ENCODE data around the gene DHRS4L2.

DNA sequence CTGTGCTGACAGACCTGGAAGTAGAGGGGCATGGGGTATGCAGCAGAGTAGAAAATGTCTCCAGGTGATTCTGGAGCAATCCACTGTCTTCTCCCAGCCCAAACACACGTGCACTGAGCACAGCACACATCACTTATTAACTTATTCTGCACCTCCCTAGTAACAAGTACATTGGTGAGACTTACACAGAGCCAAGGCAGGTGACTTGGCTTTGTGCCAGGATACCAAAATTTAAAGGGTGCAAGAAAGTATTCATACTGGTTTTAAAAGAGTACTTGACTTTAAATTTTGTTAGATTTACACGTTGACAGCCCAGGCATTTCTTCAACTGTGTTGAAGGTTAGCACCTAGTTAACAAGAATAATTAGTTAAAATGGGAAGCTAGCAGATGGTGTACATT is 52.0 kb downstream of the DHRS4L2 start:
- TF ChIP-seq, protein P1, sequence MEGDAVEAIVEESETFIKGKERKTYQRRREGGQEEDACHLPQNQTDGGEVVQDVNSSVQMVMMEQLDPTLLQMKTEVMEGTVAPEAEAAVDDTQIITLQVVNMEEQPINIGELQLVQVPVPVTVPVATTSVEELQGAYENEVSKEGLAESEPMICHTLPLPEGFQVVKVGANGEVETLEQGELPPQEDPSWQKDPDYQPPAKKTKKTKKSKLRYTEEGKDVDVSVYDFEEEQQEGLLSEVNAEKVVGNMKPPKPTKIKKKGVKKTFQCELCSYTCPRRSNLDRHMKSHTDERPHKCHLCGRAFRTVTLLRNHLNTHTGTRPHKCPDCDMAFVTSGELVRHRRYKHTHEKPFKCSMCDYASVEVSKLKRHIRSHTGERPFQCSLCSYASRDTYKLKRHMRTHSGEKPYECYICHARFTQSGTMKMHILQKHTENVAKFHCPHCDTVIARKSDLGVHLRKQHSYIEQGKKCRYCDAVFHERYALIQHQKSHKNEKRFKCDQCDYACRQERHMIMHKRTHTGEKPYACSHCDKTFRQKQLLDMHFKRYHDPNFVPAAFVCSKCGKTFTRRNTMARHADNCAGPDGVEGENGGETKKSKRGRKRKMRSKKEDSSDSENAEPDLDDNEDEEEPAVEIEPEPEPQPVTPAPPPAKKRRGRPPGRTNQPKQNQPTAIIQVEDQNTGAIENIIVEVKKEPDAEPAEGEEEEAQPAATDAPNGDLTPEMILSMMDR (IDR thresholded peaks at IDR 0.05 in 4 of 5, conservative IDR thresholded peaks at IDR 0.05 in 1 of 5), result no peak
- no peak for TF ChIP-seq POLR2A (IDR thresholded peaks at IDR 0.05)

All from gastrocnemius medialis (tissue), 4 donors.